Measurements from ENCODE around the gene KCNMA1.
"Not testable (repeated sequence)": the region's sequence is repeated elsewhere in the genome, so short reads cannot be mapped to it uniquely, and the experiment has no call there.

The KCNMA1 gene

GRCh38 chr10:77408259-77408658 is 229.3 kb downstream of the KCNMA1 start:
- no peak for DNase-seq

GRCh38 chr10:77406764-77407430 is 230.7 kb downstream of the KCNMA1 start:
- no peak for DNase-seq

- no peak for DNase-seq
Measured at GRCh38 chr10:77405771-77406241, 231.8 kb downstream of the KCNMA1 start.

- DNase-seq = no peak
Measured at GRCh38 chr10:77404810-77405209, 232.8 kb downstream of the KCNMA1 start.

- no peak for DNase-seq
Measured at GRCh38 chr10:77403761-77404160, 233.8 kb downstream of the KCNMA1 start.

GRCh38 chr10:77401683-77402082 is 235.9 kb downstream of the KCNMA1 start:
- no peak for DNase-seq

GRCh38 chr10:77400033-77400432 is 237.6 kb downstream of the KCNMA1 start:
- DNase-seq = no peak

GRCh38 chr10:77398986-77399755 is 238.4 kb downstream of the KCNMA1 start:
- DNase-seq = no peak

- no peak for DNase-seq
Measured at GRCh38 chr10:77398558-77398957, 239.1 kb downstream of the KCNMA1 start.

GRCh38 chr10:77397103-77397502 is 240.5 kb downstream of the KCNMA1 start:
- no peak for DNase-seq

- no peak for DNase-seq
Measured at GRCh38 chr10:77396290-77396689, 241.3 kb downstream of the KCNMA1 start.

GRCh38 chr10:77393821-77394501 is 243.6 kb downstream of the KCNMA1 start:
- DNase-seq = no peak

GRCh38 chr10:77393411-77393810 is 244.2 kb downstream of the KCNMA1 start:
- DNase-seq = no peak

GRCh38 chr10:77392851-77393250 is 244.8 kb downstream of the KCNMA1 start:
- no peak for DNase-seq

GRCh38 chr10:77392236-77392721 is 245.3 kb downstream of the KCNMA1 start:
- no peak for DNase-seq

- no peak for DNase-seq
Measured at GRCh38 chr10:77391605-77392235, 245.9 kb downstream of the KCNMA1 start.

GRCh38 chr10:77390481-77390891 is 247.1 kb downstream of the KCNMA1 start:
- DNase-seq = no peak

GRCh38 chr10:77388571-77389100 is 249.0 kb downstream of the KCNMA1 start:
- DNase-seq = no peak

GRCh38 chr10:77387701-77388100 is 249.9 kb downstream of the KCNMA1 start:
- DNase-seq = not testable (repeated sequence)

GRCh38 chr10:77387247-77387646 is 250.4 kb downstream of the KCNMA1 start:
- DNase-seq = no peak

- DNase-seq = no peak
Measured at GRCh38 chr10:77386838-77387237, 250.8 kb downstream of the KCNMA1 start.

- no peak for DNase-seq
Measured at GRCh38 chr10:77386365-77386764, 251.2 kb downstream of the KCNMA1 start.

- no peak for DNase-seq
Measured at GRCh38 chr10:77385315-77385714, 252.3 kb downstream of the KCNMA1 start.

Measured in activated CD4-positive, alpha-beta T cell treated with anti-CD3 and anti-CD28 coated beads for 4 hours (primary cell).